NCI-H1436 treated with DMSO at 0.1 percent for 48 hours (cell line): ENCODE results near the gene MAEA.

Experiments used
- DNase-seq: peaks from one replicate; lab custom pipeline; 2025; lab: John Stamatoyannopoulos, UW

Gene MAEA

GRCh38 chr4:1249731-1250526, 39.8 kb upstream of the MAEA start:
- no peak for DNase-seq

- DNase-seq = no peak
Observed at GRCh38 chr4:1250527-1250812, 39.2 kb upstream of the MAEA start.

- no peak for DNase-seq
Observed at GRCh38 chr4:1250921-1251772, 38.5 kb upstream of the MAEA start.

- DNase-seq = no peak
Observed at GRCh38 chr4:1251773-1252066, 38.0 kb upstream of the MAEA start.

GRCh38 chr4:1252928-1253492, 36.7 kb upstream of the MAEA start:
- no peak for DNase-seq

GRCh38 chr4:1253831-1254230, 35.9 kb upstream of the MAEA start:
- DNase-seq = no peak

- no peak for DNase-seq
Observed at GRCh38 chr4:1255151-1255550, 34.5 kb upstream of the MAEA start.

GRCh38 chr4:1255699-1256098, 34.0 kb upstream of the MAEA start:
- no peak for DNase-seq

- DNase-seq = no peak
Observed at GRCh38 chr4:1258457-1258856, 31.2 kb upstream of the MAEA start.

GRCh38 chr4:1259966-1260365, 29.7 kb upstream of the MAEA start:
- no peak for DNase-seq

GRCh38 chr4:1260418-1261106, 29.1 kb upstream of the MAEA start:
- DNase-seq = no peak

- no peak for DNase-seq
Observed at GRCh38 chr4:1261107-1261928, 28.4 kb upstream of the MAEA start.

GRCh38 chr4:1264942-1265341, 24.7 kb upstream of the MAEA start:
- DNase-seq = no peak

GRCh38 chr4:1265351-1265750, 24.3 kb upstream of the MAEA start:
- DNase-seq = no peak

GRCh38 chr4:1266881-1267763, 22.6 kb upstream of the MAEA start:
- DNase-seq = no peak

GRCh38 chr4:1269209-1269608, 20.5 kb upstream of the MAEA start:
- DNase-seq = no peak

GRCh38 chr4:1271686-1272085, 18.0 kb upstream of the MAEA start:
- DNase-seq = no peak

- no peak for DNase-seq
Observed at GRCh38 chr4:1274871-1275270, 14.8 kb upstream of the MAEA start.

- DNase-seq = no peak
Observed at GRCh38 chr4:1276984-1277383, 12.7 kb upstream of the MAEA start.

- DNase-seq = no peak
Observed at GRCh38 chr4:1277667-1278665, 11.7 kb upstream of the MAEA start.
